Fibroblast of lung (primary cell): ENCODE data around the gene ITPK1.

Experiments
- CTCF ChIP-seq, 2 donors: IDR thresholded peaks in 1 of 2; conservative IDR thresholded peaks in 1 of 2; 1 replicate in 1 of 2; 2 replicates in 1 of 2; pipeline ENCODE4 v1.5.1; 2011 to 2012; ENCODE audit warnings: low read length in 2 of 2, control low read depth in 1 of 2, inconsistent platforms in 1 of 2, low read depth in 1 of 2, mild to moderate bottlenecking in 1 of 2
- EZH2 ChIP-seq: IDR thresholded peaks from 2 replicates; pipeline ENCODE4 v1.5.1; 2012; ENCODE audit warnings: low read length, control low read depth, mild to moderate bottlenecking; ENCODE audit errors: missing control alignments

GRCh38 chr14:93163564-93163963 lies 47.8 kb upstream of the ITPK1 start:
- TF ChIP-seq CTCF (conservative IDR thresholded peaks at IDR 0.05 in 1 of 2, IDR thresholded peaks at IDR 0.05 in 1 of 2; ENCODE audit: low read depth in 1 of 2, low read length in 2 of 2) (no peak), EZH2 (no peak)
